Muscle layer of duodenum (tissue), 2 donors: ENCODE results near the gene GATAD2B.
A peak's percentile ranks its signal among the peaks of the same experiment; 100 is the strongest.
"Not testable (repeated sequence)": the region's sequence is repeated elsewhere in the genome, so short reads cannot be mapped to it uniquely, and the experiment has no call there.

ENCODE experiments used
- H3K27ac ChIP-seq: one replicate; pipeline ENCODE4 v1.7.0; 2013; ENCODE audit warnings: mild to moderate bottlenecking, low read length
- H3K27me3 ChIP-seq: one replicate; pipeline ENCODE4 v1.7.0; 2013; ENCODE audit warnings: low read depth, mild to moderate bottlenecking, control low read depth, low read length
- H3K36me3 ChIP-seq, 2 donors: one replicate each; pipeline ENCODE4 v1.7.0; 2013; ENCODE audit warnings: low read length in 2 of 2, control low read depth in 1 of 2, mild to moderate bottlenecking in 1 of 2; ENCODE audit not compliant: insufficient read depth in 2 of 2, control insufficient read depth in 1 of 2
- H3K4me1 ChIP-seq, 2 donors: one replicate each; pipeline ENCODE4 v1.7.0; 2013; ENCODE audit warnings: low read length in 2 of 2, mild to moderate bottlenecking in 2 of 2, control low read depth in 1 of 2, moderate library complexity in 1 of 2; ENCODE audit not compliant: insufficient read depth in 2 of 2, control insufficient read depth in 1 of 2
- H3K4me3 ChIP-seq, 2 donors: one replicate each; pipeline ENCODE4 v1.7.0; 2013; ENCODE audit warnings: low read length in 2 of 2, low read depth in 1 of 2, mild to moderate bottlenecking in 1 of 2
- H3K9me3 ChIP-seq, 2 donors: one replicate each; pipeline ENCODE4 v1.7.0; 2013; ENCODE audit warnings: low read length in 2 of 2, control low read depth in 1 of 2, mild to moderate bottlenecking in 1 of 2; ENCODE audit not compliant: control insufficient read depth in 1 of 2
- donor health status: healthy.

Gene GATAD2B

GRCh38 chr1:153906396-153906795 is 16.4 kb downstream of the GATAD2B start:
- Histone ChIP-seq H3K4me1 (no peaks in the 10 kb centered on the region), H3K9me3 (no peaks in the 10 kb centered on the region), H3K27me3 (no peaks in the 10 kb centered on the region), H3K27ac (no peak overlapping the region), H3K4me3 (no peak overlapping the region), H3K36me3 (no peaks in the 10 kb centered on the region)

DNA sequence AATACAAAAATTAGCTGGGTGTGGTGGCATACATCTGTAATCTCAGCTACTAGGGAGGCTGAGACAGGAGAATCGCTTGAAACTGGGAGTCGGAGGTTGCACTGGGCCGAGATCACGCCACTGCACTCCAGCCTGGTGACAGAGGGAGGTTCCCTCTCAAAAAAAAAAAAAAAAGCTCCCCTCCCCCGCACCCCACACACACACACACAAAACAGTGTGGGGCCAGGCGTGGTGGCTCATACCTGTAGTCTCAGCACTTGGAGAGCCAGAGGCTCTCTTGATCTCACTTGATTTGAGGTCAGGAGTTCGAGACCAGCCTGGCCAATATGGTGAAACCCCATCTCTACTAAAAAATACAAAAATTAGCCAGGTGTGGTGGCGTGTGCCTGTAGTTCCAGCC is 16.9 kb downstream of the GATAD2B start:
- not testable (repeated sequence) for H3K27me3 ChIP-seq, H3K4me1 ChIP-seq, H3K36me3 ChIP-seq, H3K4me3 ChIP-seq, H3K27ac ChIP-seq, H3K9me3 ChIP-seq

DNA sequence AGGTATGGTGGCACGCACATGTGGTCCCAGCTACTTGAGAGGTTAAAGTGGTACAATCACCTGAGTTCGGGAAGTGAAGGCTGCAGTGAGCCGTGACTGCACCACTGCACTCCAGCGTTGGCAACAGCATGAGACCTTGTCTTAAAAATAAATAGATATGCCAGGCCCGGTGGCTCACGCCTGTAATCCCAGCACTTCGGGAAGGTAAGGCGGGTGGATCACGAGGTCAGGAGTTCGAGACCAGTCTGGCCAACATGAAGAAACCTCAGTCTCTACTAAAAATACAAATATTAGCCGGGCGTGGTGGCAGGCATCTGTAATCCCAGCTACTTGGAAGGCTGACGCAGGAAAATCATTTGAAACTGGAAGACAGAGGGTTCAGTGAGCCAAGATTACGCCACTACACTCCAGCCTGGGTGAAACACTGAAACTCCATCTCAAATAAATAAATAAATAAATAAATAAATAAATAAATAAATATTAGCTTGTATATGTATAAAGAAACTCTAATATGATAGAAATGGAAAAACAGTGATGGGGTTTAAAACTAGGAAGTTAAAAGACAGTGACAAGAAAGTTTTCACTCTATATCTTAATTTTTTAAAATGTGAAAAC is 18.8 kb downstream of the GATAD2B start:
- Histone ChIP-seq H3K4me3 (no peak overlapping the region), H3K27me3 (no peaks in the 10 kb centered on the region), H3K36me3 (peaks cover 2 to 5% of the 10 kb centered on the region in 2 donors), H3K27ac (no peak overlapping the region), H3K9me3 (no peaks in the 10 kb centered on the region), H3K4me1 (no peaks in the 10 kb centered on the region)

GRCh38 chr1:153899509-153899908 is 23.3 kb downstream of the GATAD2B start:
- Histone ChIP-seq H3K4me3 (no peak overlapping the region), H3K27ac (no peak overlapping the region), H3K4me1 (no peaks in the 10 kb centered on the region), H3K9me3 (no peaks in the 10 kb centered on the region), H3K36me3 (peaks cover 4 to 5% of the 10 kb centered on the region in 2 donors), H3K27me3 (no peaks in the 10 kb centered on the region)

- not testable (repeated sequence) for H3K27me3 ChIP-seq, H3K36me3 ChIP-seq, H3K4me3 ChIP-seq, H3K4me1 ChIP-seq, H3K9me3 ChIP-seq, H3K27ac ChIP-seq
These were observed 26.9 kb downstream of the GATAD2B start for GRCh38 chr1:153895866-153896265.

DNA sequence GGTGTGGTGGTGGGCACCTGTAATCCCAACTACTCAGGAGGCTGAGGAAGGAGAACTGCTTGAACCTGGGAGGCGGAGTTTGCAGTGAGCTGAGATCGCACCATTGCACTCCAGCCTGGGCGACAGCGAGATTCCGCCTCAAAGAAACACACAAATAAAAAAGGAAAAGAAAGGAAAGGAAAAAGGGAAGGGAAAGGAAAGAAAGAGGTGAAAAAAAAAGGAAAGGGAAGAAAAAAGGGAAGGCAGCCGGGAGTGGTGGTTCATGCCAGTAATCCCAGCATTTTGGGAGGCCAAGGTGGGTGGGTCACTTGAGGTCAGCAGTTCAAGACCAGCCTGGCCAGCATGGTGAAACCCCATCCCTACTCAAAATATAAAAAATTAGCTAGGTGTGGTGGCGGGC is 31.7 kb downstream of the GATAD2B start:
- H3K4me3 ChIP-seq, H3K27me3 ChIP-seq, H3K36me3 ChIP-seq, H3K27ac ChIP-seq, H3K9me3 ChIP-seq: not testable (repeated sequence)
- H3K4me1 ChIP-seq = peaks cover 0 to 12% of the 10 kb centered on the region in 2 donors

DNA sequence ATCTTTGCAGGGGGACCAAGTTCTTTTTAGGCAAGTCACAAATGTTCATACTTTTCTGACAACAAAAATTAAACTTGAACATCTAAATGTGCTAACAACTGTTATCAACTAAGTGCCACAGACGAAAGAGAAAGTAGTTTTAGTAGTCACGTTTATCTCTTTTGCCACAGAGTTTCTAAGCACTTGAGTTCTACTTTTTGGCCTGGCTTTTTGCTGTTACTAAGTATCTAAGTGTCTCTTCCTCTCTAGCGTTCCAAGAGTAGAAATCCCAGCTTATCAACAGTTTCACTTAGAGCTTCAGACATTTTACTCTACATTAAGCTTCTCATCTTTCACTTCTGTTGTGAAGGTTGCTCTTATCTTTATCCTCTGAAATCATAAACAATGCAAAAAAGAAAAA is 34.2 kb downstream of the GATAD2B start:
- Histone ChIP-seq H3K27ac (no peak overlapping the region), H3K27me3 (no peaks in the 10 kb centered on the region), H3K4me3 (peak overlapping the region in 1 of 2 donors; percentile 4)

DNA sequence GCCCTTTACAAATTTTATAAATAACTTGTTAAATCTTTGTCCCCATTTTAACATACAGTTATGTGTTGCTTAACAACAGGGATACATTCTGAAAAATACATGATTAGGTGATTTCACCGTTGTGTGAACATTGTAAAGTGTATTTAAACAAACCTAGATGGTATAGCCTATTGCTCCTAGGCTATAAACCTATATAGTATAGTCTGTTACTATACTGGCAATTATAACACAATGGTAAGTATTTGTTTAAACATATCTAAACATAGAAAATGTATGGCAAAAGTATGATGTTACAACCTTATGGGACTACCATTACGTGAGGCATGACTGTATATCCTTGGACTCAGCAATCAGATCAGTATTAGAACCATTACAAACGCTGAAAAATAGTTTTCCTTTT is 36.6 kb downstream of the GATAD2B start:
- Histone ChIP-seq H3K27ac (no peak overlapping the region), H3K27me3 (no peaks in the 10 kb centered on the region), H3K9me3 (no peaks in the 10 kb centered on the region), H3K4me1 (peaks cover 9 to 31% of the 10 kb centered on the region in 2 donors), H3K36me3 (no peaks in the 10 kb centered on the region), H3K4me3 (no peak overlapping the region)

More for the DNA sequence above, 34.2 kb downstream of the GATAD2B start:
- Histone ChIP-seq H3K9me3 (no peaks in the 10 kb centered on the region), H3K36me3 (no peaks in the 10 kb centered on the region), H3K4me1 (peaks cover 0 to 12% of the 10 kb centered on the region in 2 donors)

GRCh38 chr1:153883223-153883622 is 39.5 kb downstream of the GATAD2B start:
- no peaks in the 10 kb centered on the region for H3K27me3 ChIP-seq
- no peak overlapping the region for H3K27ac ChIP-seq
- H3K4me1 ChIP-seq = peaks cover 10 to 32% of the 10 kb centered on the region in 2 donors
- H3K9me3 ChIP-seq = no peaks in the 10 kb centered on the region
- no peak overlapping the region for H3K4me3 ChIP-seq
- H3K36me3 ChIP-seq = no peaks in the 10 kb centered on the region

- Histone ChIP-seq H3K9me3 (no peaks in the 10 kb centered on the region), H3K27me3 (no peaks in the 10 kb centered on the region), H3K36me3 (no peaks in the 10 kb centered on the region), H3K27ac (no peak overlapping the region), H3K4me1 (peaks cover 10 to 29% of the 10 kb centered on the region in 2 donors), H3K4me3 (no peak overlapping the region)
These were observed 40.4 kb downstream of the GATAD2B start for GRCh38 chr1:153882296-153882912.

DNA sequence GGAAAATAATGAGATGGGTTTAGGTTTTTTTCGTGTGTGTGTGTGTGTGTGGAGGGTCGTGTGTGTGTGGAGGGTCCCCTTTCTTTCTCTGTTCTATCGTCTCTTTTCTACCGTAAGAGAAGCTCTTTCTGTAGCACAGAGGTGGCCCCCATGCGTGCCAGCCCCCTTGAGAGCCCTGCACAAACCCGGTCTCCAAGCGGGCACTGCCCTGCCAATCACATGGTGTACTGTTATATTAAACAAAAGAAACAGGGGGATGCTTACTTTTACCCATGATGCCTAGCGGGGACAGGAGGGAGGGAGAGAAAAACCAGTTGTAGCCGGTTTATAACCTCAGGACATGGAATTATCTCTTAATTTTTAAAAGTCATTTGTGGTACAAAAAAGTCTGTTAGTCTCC is 41.0 kb downstream of the GATAD2B start:
- no peaks in the 10 kb centered on the region for H3K27me3 ChIP-seq
- no peaks in the 10 kb centered on the region for H3K36me3 ChIP-seq
- H3K4me3 ChIP-seq = peak overlapping the region; percentile 12 to 43
- peaks cover 10 to 29% of the 10 kb centered on the region in 2 donors for H3K4me1 ChIP-seq
- peak overlapping the region; percentile 53 for H3K27ac ChIP-seq
- no peaks in the 10 kb centered on the region for H3K9me3 ChIP-seq

GRCh38 chr1:153880962-153881361 is 41.8 kb downstream of the GATAD2B start:
- Histone ChIP-seq H3K36me3 (no peaks in the 10 kb centered on the region), H3K4me1 (peaks cover 10 to 29% of the 10 kb centered on the region in 2 donors), H3K27ac (peak overlapping the region; percentile 53), H3K27me3 (no peaks in the 10 kb centered on the region), H3K4me3 (peak overlapping the region; percentile 12 to 43), H3K9me3 (no peaks in the 10 kb centered on the region)
